Measurements from ENCODE around the gene BCL6B. TPM values are rescaled to one million over a fixed set of nuclear protein-coding genes. Genes with fewer than 3 reads are reported as not detected.
"Not testable (repeated sequence)": the region's sequence is repeated elsewhere in the genome, so short reads cannot be mapped to it uniquely, and the experiment has no call there.

Gene BCL6B
- total RNA-seq, 4 donors from 2014 or later: 0.93 to 3.9 (median 3.3) TPM

GRCh38 chr17:6989779-6990178, 33.1 kb upstream of the BCL6B start:
- Histone ChIP-seq H3K27ac (no peak overlapping the region), H3K4me1 (no peaks in the 10 kb centered on the region), H3K27me3 (peaks cover 43% of the 10 kb centered on the region), H3K36me3 (no peaks in the 10 kb centered on the region), H3K9me3 (peaks cover 0 to 5% (median 0%) of the 10 kb centered on the region in 3 donors), H3K4me3 (no peak overlapping the region)
- no peak for TF ChIP-seq CTCF (IDR thresholded peaks at IDR 0.05)
- TF ChIP-seq EP300 (IDR thresholded peaks at IDR 0.05): no peak
- no peak for TF ChIP-seq POLR2A (IDR thresholded peaks at IDR 0.05)
- TF ChIP-seq POLR2AphosphoS5 (IDR thresholded peaks at IDR 0.05): no peak
- no peak for ATAC-seq
- 92 to 100% methylated on average over 1 of the region's 2 CpGs for WGBS, 2 donors (ENCODE audit: low coverage in 1 of 2)

GRCh38 chr17:6993613-6994056, 29.2 kb upstream of the BCL6B start:
- H3K4me3 ChIP-seq, ATAC-seq, H3K27ac ChIP-seq, H3K9me3 ChIP-seq: not testable (repeated sequence)
- H3K4me1 ChIP-seq: peaks cover 0 to 15% (median 6%) of the 10 kb centered on the region in 3 donors
- H3K36me3 ChIP-seq: peaks cover 0 to 20% of the 10 kb centered on the region in 2 donors
- 83 to 86% methylated on average over 1 to 4 of the region's 5 CpGs for WGBS, 2 donors (ENCODE audit: low coverage in 1 of 2)
- H3K27me3 ChIP-seq: peaks cover 61% of the 10 kb centered on the region

GRCh38 chr17:6994118-6994598, 28.7 kb upstream of the BCL6B start:
- Histone ChIP-seq H3K36me3 (peaks cover 0 to 26% of the 10 kb centered on the region in 2 donors), H3K27me3 (peaks cover 60% of the 10 kb centered on the region), H3K9me3 (peaks cover 0 to 5% (median 0%) of the 10 kb centered on the region in 3 donors), H3K4me1 (peaks cover 0 to 15% (median 6%) of the 10 kb centered on the region in 3 donors), H3K27ac (no peak overlapping the region), H3K4me3 (no peak overlapping the region)
- TF ChIP-seq POLR2AphosphoS5 (IDR thresholded peaks at IDR 0.05) (no peak), POLR2A (IDR thresholded peaks at IDR 0.05) (no peak), CTCF (IDR thresholded peaks at IDR 0.05) (no peak), EP300 (IDR thresholded peaks at IDR 0.05) (no peak)
- no peak for ATAC-seq
- WGBS, 2 donors (ENCODE audit: low coverage in 1 of 2): 88 to 91% methylated on average over 6 to 10 of the region's 10 CpGs

GRCh38 chr17:6994666-6995256, 28.1 kb upstream of the BCL6B start:
- no peak for ATAC-seq
- Histone ChIP-seq H3K4me3 (no peak overlapping the region), H3K4me1 (peaks cover 0 to 15% (median 6%) of the 10 kb centered on the region in 3 donors), H3K9me3 (no peaks in the 10 kb centered on the region), H3K36me3 (peaks cover 0 to 32% of the 10 kb centered on the region in 2 donors), H3K27me3 (peaks cover 54% of the 10 kb centered on the region), H3K27ac (no peak overlapping the region)
- WGBS, 2 donors (ENCODE audit: low coverage in 1 of 2): 82 to 85% methylated on average over 6 to 8 of the region's 9 CpGs
- TF ChIP-seq EP300 (IDR thresholded peaks at IDR 0.05) (no peak), POLR2A (IDR thresholded peaks at IDR 0.05) (no peak), CTCF (IDR thresholded peaks at IDR 0.05) (no peak), POLR2AphosphoS5 (IDR thresholded peaks at IDR 0.05) (no peak)

GRCh38 chr17:6995500-6996255, 27.2 kb upstream of the BCL6B start, which contains the start of gene ALOX12:
TSS of gene ALOX12 (plus strand) at chr17:6996049. CDS start at chr17:6996118, 69 bp downstream.
- Histone ChIP-seq H3K9me3 (no peaks in the 10 kb centered on the region), H3K36me3 (peaks cover 0 to 41% of the 10 kb centered on the region in 2 donors), H3K4me3 (peak within 1 kb of the TSS in 1 of 2 donors; percentile 47), H3K27ac (no peak within 1 kb of the TSS), H3K4me1 (peaks cover 0 to 15% (median 6%) of the 10 kb centered on the region in 3 donors), H3K27me3 (peaks cover 45% of the 10 kb centered on the region)
- 9% methylated on average over 8 of the region's 64 CpGs; no CpG with 5 or more reads in 1 of the 2 donors for WGBS, 2 donors (ENCODE audit: low coverage in 1 of 2)
- TF ChIP-seq CTCF (IDR thresholded peaks at IDR 0.05): no peak
- no peak for TF ChIP-seq POLR2A (IDR thresholded peaks at IDR 0.05)
- no peak for TF ChIP-seq POLR2AphosphoS5 (IDR thresholded peaks at IDR 0.05)
- no peak for TF ChIP-seq EP300 (IDR thresholded peaks at IDR 0.05)
- peak; percentile 81 for ATAC-seq

Data from gastroesophageal sphincter (tissue), 4 donors.